HG02981 (cell line): ENCODE results near the gene FEV.

Experiments
- ATAC-seq: cut with Tn5 transposase; IDR thresholded peaks from one replicate; pipeline ENCODE4 v1.9.1; 2021; ENCODE audit warnings: mild to moderate bottlenecking, moderate library complexity; ENCODE audit not compliant: unreplicated experiment

The FEV gene

DNA sequence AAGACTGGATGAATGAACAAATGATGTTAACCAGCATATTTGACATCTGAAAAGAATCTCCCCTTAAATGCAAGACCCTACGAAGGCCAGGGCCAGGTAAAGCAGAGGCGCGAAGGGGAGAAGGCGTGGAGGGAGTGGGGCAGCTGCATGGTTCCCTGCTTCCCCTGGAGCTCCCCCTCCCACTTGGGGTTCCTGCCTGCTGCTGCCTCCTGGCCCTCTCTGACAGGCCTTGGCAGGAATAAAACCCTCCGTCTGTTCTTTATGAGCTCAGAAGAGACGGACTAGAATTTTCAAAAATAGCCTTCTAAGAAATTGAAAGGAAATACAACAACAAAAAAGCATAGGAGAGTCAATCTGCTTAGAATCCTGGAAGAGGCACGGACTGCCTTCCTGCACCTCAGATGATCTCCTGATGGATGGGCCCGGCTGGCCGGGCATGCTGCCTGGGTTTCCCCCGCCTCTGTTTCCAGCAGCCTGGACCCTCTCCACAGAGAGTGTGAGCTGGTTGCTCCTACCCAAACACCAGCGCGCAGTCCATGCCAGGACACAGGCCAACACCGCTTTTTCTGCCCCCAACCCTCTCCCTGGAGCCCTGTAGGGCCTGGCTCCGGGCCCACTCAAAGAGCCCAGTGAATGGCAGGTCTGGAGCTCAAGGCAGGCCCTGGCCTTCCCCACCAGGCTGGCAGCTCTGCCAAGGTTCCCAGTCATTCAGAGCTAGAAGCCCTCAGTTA lies 32.4 kb upstream of the FEV start:
- ATAC-seq = no peak

DNA sequence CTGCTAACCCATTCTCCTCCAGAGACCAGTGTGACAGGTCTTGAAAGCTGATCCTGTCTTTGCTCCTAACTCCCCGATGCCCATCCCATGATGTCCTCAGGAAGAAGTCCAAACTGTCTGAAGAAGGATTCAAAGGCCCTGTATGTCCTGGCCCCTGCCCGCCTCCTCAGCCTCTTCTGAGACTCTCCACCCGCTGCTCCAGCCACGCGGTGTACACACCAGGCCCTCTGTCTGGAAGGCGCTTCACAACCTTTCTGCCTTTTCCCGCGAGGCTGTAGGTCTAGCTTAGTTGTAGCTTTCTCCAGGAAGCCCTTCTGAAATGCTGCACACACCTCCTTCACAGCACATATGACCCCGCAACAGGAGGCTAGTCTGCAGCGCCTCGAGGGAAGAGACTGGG lies 31.7 kb upstream of the FEV start:
- ATAC-seq = no peak

- no peak for ATAC-seq
These were observed 25.9 kb upstream of the FEV start for GRCh38 chr2:219010873-219011272.

GRCh38 chr2:219010162-219010756 lies 25.3 kb upstream of the FEV start:
- ATAC-seq = no peak

GRCh38 chr2:219009294-219009693 lies 24.3 kb upstream of the FEV start:
- ATAC-seq = no peak

DNA sequence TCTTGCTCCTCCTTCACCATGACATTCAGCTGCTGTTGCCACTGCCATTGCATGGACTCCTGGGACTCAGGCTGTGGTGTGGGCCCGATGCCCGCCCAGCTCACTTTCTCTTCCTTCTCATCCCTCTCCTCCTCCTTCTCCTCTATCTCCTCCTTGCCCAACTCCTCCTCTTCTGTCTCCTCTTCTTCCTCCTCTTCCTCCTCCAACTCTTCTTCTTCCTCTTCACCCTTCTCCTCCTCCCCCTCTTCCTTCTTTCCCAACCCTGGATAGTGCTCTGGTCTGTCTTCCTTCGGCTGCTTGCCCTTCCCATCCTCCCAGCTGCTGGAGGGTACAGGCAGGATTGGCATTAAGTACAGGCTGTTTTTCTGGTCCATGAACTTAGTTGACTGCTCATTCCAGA lies 19.0 kb upstream of the FEV start:
- ATAC-seq = no peak

DNA sequence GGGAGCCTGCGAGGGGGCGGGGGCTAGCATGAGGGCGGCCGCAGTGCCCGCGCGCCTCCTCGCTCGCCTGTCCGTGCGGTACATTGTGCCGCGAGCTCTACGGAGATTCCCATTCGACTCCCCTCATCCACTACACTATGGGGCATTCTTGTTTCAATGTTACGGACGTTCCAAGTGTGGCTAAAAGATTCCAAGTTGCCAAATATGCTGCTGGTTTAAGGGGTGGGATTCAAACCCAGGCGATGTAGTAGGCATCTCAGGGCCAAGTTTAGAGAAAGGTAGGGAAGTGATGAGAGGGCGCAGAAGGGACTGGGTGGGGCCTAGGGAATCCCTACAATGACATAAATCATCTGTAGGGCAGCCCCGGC lies 18.3 kb upstream of the FEV start:
- no peak for ATAC-seq

GRCh38 chr2:219002395-219003266 lies 17.6 kb upstream of the FEV start:
- no peak for ATAC-seq

DNA sequence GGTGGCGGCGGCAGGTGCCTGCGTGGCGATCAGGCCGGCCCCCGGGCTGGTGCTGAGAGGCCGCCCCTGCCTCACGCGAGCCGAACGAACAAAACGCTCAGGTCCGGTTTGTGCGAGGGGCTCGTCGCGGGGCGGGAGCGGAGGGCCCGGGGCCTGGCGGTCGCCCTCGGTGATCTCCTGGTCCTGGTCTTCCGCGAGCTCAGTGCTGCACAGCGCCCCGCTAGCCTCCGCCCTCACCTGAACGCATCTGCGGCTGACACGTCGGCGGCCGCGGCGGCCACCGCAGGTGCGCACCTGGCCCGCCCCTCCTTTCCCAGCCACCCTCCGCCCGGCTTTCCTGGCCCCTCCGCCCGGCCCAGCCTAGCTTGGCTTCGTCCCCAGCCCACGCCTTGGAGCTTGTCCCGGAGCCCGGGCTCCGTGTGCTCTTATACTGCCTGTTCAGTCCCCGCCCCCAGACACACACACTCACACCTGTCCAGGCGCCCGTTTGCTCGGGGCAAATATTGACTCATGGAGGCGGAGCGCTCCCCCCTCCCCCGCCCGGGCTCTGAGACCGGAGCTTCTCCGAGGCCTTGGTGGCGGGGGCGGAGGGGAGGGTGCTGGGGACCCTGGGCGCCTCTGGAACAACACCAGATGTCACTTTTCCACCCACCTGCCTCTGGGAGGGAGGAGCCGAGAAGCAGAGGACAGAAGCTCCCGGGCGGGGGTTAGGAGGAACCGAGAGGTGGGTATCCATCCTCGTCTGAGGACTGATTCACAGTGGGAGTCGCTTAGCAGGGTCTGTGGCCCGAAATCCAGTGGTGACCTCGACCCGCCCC lies 16.8 kb upstream of the FEV start:
- no peak for ATAC-seq

- no peak for ATAC-seq
These were observed 16.2 kb upstream of the FEV start for GRCh38 chr2:219001100-219001576.

DNA sequence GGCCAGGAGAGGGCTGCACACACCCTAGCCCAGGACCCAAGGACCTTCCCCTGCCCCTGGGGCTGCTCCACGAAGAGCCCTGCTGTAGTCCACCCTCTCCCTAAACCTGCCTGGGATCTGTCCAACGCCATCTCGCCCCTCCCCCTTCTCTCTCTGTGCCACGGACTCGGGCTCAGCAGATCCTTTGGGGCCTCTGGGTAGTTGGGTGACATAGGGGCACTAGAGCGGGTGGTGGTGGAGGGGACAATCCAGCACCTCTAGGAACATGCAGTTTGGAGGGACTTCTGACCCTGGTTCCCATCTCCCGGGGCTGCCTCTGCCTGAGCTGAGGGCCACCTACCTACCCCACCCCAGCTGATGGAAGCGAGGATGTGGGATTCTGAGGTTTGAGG lies 15.6 kb upstream of the FEV start:
- no peak for ATAC-seq

DNA sequence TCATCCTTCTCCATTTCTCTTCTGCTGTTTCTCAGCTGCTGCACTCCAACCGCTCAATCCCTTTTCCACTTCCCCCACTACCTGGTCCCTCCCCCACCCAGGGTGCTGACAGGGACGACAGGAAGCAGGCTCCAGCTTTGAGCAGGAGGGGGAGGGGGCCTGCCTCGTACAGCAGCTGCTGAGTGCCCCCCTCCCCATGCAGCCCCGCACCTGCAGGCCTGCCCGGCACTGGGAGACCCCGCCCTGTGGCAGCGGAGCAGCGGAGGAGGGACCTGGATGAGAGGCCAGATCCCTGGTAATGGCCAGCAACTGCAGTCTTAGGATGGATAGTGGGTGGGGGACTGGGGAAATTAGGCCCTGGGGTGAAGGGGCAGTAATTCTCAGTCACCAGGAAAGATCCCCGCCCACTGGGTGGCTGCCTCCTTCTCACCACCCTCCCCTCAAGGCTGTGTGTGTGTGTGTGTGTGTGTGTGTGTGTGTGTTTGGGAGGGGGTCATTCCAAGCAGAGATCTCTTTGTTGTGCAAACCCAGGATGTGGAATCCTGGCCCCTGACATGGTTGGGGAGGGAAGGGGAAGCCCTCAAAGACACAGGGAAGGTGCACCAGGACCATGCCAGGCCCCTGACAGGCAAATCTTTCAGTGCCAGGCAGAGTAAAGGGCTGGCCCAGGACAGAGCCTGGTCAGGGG lies 15.0 kb upstream of the FEV start:
- ATAC-seq = no peak

- ATAC-seq = no peak
These were observed 14.3 kb upstream of the FEV start for GRCh38 chr2:218999021-218999880.

- ATAC-seq = no peak
These were observed 13.5 kb upstream of the FEV start for GRCh38 chr2:218998414-218999002.

- ATAC-seq = no peak
These were observed 12.7 kb upstream of the FEV start for GRCh38 chr2:218997731-218998130.

DNA sequence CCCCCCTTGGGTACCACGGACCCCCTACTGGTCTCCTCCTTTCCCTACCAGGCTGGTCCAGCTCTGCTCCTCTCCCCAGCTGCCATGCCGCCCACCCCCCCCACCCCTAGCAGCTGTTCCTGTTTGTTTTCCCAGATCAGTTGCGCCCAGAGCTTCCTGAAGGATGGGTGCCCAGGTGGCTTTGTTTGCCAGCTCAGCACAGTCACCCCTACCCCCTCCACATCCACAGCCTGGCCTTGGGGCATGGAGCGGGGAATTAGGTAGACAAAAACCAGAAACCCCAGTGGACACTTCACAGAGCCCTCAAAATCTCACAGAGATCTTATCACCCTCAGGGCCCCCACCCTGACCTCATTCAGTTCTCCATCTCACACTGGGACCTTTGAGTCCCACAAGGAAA lies 12.0 kb upstream of the FEV start:
- ATAC-seq = no peak

DNA sequence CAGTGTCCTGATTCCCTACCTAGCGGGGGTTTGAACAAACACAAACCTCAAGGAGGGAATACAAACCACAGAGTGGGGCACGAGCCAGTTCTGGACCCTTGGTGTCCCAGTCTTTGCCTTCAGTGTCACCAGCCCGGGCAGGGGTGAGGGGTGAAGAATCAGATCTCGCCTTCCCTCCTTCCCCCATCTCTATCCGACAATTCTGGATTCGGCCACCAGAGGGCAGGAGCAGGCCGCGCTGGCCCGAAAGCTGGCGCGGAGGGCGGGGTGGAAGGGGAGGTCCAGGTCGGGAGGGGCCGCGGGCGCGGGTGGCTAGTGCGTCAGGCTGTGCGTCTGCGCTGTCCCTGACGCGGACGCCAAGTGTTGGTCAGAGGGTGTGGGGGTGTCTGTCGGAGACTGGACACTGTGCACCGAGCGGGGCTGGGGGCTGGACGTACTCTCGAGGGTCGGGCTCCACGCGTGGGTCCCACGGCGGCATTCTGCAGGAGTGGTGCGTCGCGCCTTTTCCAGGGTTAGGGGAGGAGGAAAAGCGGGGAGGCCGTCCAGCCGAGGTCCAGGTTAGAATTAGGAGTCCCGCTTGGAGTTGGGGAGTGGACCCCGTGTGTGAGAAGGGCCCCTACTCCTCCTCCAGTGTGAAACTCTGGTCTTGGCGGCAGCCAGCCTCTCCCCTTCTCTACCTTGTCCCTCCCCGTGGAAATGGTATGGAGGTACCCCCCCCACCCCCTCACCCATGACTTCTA lies 11.2 kb upstream of the FEV start:
- ATAC-seq = no peak

DNA sequence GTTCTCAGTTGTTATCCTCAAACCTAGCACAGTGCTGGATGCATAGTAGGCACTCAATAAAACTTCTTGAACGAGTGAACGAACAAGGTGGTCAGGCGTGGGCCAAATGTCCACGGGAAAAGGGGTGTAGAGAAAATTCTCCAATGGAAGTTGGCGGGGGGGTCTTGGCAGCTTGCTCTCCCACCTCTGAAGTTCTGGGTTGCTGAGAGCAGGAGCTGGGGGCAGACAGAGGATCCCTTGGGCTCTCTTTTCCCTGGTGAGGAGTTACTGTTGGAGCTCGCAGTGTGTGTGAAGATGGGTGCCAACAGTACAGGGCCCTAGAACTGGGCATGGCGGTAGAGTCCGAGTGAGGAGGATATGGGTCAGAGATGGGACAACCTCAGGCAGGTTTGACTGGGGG lies 10.6 kb upstream of the FEV start:
- ATAC-seq = no peak
